HL-60 (cell line): ENCODE data around the gene MAN2A1.

Experiments
- DNase-seq, 2 experiments: peaks; one replicate each; pipeline ENCODE4 v3.0.0-alpha.2; 2010 to 2020; ENCODE audit warnings: low read depth in 1 of 2, low spot score in 1 of 2
- H3K27ac ChIP-seq: fragments of 250-450 bp; sonication (Bioruptor Pico); replicated peaks from 2 replicates; pipeline ENCODE4 v1.5.1; 2020; ENCODE audit warnings: mild to moderate bottlenecking, moderate library complexity
- H3K27me3 ChIP-seq: fragments of 250-450 bp; sonication (Bioruptor Pico); 2 replicates; pipeline ENCODE4 v1.5.1; 2021; ENCODE audit warnings: mild to moderate bottlenecking, moderate library complexity; ENCODE audit not compliant: insufficient read depth, poor library complexity, severe bottlenecking
- H3K4me3 ChIP-seq: replicated peaks from 2 replicates; pipeline ENCODE4 v1.5.1; 2011; ENCODE audit warnings: mild to moderate bottlenecking, control low read depth, low read length; ENCODE audit not compliant: insufficient read depth
- CTCF ChIP-seq: IDR thresholded peaks from one replicate; pipeline ENCODE4 v1.5.1; 2011; ENCODE audit warnings: low read length, control low read depth, inconsistent platforms; ENCODE audit not compliant: insufficient read depth
- GABPA ChIP-seq: IDR thresholded peaks from 2 replicates; pipeline ENCODE4 v1.6.1; 2012; ENCODE audit warnings: low read depth
- POLR2AphosphoS5 ChIP-seq: IDR thresholded peaks from 2 replicates; pipeline ENCODE4 v1.6.1; 2012; ENCODE audit warnings: low read depth
- REST ChIP-seq: IDR thresholded peaks from 2 replicates; pipeline ENCODE4 v1.6.1; 2012; ENCODE audit warnings: low read depth; ENCODE audit not compliant: insufficient replicate concordance
- SPI1 ChIP-seq: IDR thresholded peaks from 2 replicates; pipeline ENCODE4 v1.6.1; 2012; ENCODE audit warnings: low read depth, mild to moderate bottlenecking, borderline replicate concordance

Gene MAN2A1

GRCh38 chr5:109901628-109901981 is 211.9 kb downstream of the MAN2A1 start:
- Histone ChIP-seq H3K27ac (no peak overlapping the region), H3K4me3 (no peak overlapping the region), H3K27me3 (no peaks in the 10 kb centered on the region)
- DNase-seq: no peak
- no peak for TF ChIP-seq REST
- TF ChIP-seq CTCF: no peak
- no peak for TF ChIP-seq POLR2AphosphoS5
- TF ChIP-seq GABPA: no peak
- no peak for TF ChIP-seq SPI1

- H3K27ac ChIP-seq: no peak overlapping the region
- no peak overlapping the region for H3K4me3 ChIP-seq
- no peaks in the 10 kb centered on the region for H3K27me3 ChIP-seq
- no peak for TF ChIP-seq GABPA
- TF ChIP-seq SPI1: no peak
- TF ChIP-seq REST: no peak
- no peak for TF ChIP-seq POLR2AphosphoS5
- DNase-seq: no peak
Observed at GRCh38 chr5:109903061-109903460, 213.3 kb downstream of the MAN2A1 start.

DNA sequence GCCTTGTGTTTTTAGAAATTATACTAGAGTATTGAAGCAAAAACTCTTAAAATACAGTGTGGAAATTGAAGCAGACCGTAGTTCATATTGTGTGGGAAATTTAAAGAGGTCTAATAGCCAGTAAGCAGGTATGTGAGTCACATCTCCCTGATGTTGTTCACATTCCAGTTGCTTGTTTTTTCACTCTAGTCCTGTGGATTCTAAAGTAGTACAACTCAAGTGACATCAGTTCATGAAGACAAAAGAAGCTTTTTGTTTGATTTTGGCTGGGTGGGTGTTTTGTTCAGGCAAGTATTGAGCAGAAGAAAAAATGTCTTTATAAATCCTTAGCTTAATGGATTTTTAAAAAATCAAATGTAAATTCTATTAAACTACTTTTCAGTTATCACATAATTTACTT is 216.2 kb downstream of the MAN2A1 start:
- no peak for DNase-seq

More for the DNA sequence above, 216.2 kb downstream of the MAN2A1 start:
- Histone ChIP-seq H3K27ac (no peak overlapping the region), H3K4me3 (no peak overlapping the region), H3K27me3 (no peaks in the 10 kb centered on the region)
- TF ChIP-seq CTCF: no peak
- TF ChIP-seq REST: no peak
- TF ChIP-seq SPI1: no peak
- no peak for TF ChIP-seq GABPA
- no peak for TF ChIP-seq POLR2AphosphoS5
